Stimulated activated naive CD4-positive, alpha-beta T cell (primary cell): ENCODE measurements around the gene CKS1B.
"Not testable (repeated sequence)": the region's sequence is repeated elsewhere in the genome, so short reads cannot be mapped to it uniquely, and the experiment has no call there.

Source experiments
- DNase-seq, 6 experiments: peaks; one replicate each; lab custom pipeline; 2025; lab: John Stamatoyannopoulos, UW

The CKS1B gene

GRCh38 chr1:154987326-154987725, 12.8 kb downstream of the CKS1B start:
- no peak for DNase-seq

- peak in 1 of 6 experiments; percentile 3 for DNase-seq
Observed at GRCh38 chr1:154988058-154988954, 13.8 kb downstream of the CKS1B start.

- no peak for DNase-seq
Observed at GRCh38 chr1:154989195-154989860, 14.8 kb downstream of the CKS1B start.

- no peak for DNase-seq
Observed at GRCh38 chr1:154990276-154990675, 15.8 kb downstream of the CKS1B start.

- DNase-seq = no peak
Observed at GRCh38 chr1:154992721-154993571, 18.5 kb downstream of the CKS1B start.

- no peak for DNase-seq
Observed at GRCh38 chr1:154993572-154994268, 19.2 kb downstream of the CKS1B start, which contains the start of gene LENEP. Gene LENEP (plus strand): TSS chr1:154993586. CDS start chr1:154993608, 22 bp downstream.

GRCh38 chr1:154994269-154994587, 19.7 kb downstream of the CKS1B start:
- DNase-seq = no peak

- no peak for DNase-seq
Observed at GRCh38 chr1:154994591-154994990, 20.1 kb downstream of the CKS1B start.

GRCh38 chr1:154995301-154995983, 21.0 kb downstream of the CKS1B start:
- DNase-seq = not testable (repeated sequence)

- DNase-seq = no peak
Observed at GRCh38 chr1:154996966-154997701, 22.7 kb downstream of the CKS1B start.

GRCh38 chr1:154998201-154998780, 23.8 kb downstream of the CKS1B start:
- DNase-seq = no peak

GRCh38 chr1:154998818-154999570, 24.5 kb downstream of the CKS1B start:
- peak; percentile 35 to 55 (median 46) for DNase-seq

- DNase-seq = peak; percentile 35 to 63 (median 49)
Observed at GRCh38 chr1:154999571-155000410, 25.3 kb downstream of the CKS1B start.

- peak in 3 of 6 experiments; percentile 44 to 63 (median 59) for DNase-seq
Observed at GRCh38 chr1:155000411-155000725, 25.9 kb downstream of the CKS1B start.

GRCh38 chr1:155000726-155001424, 26.4 kb downstream of the CKS1B start:
- DNase-seq = peak; percentile 63 to 82 (median 76)

GRCh38 chr1:155001425-155001674, 26.9 kb downstream of the CKS1B start:
- no peak for DNase-seq

- peak; percentile 92 to 96 (median 94) for DNase-seq
Observed at GRCh38 chr1:155001675-155002463, 27.4 kb downstream of the CKS1B start.
